Endodermal cell (in vitro differentiated cells): ENCODE results near the gene GPSM1. TPM values are rescaled to one million over a fixed set of nuclear protein-coding genes. Genes with fewer than 3 reads are reported as not detected.

ENCODE experiments used
- DNase-seq: peaks from one replicate; pipeline ENCODE4 v3.0.0-alpha.2; 2017
- H3K27ac ChIP-seq: 2 replicates; pipeline ENCODE4 v1.5.1; 2013; ENCODE audit warnings: mild to moderate bottlenecking, low read depth, low read length, moderate library complexity
- H3K27me3 ChIP-seq: 2 replicates; pipeline ENCODE4 v1.6.1; 2013; ENCODE audit warnings: mild to moderate bottlenecking, low read length, moderate library complexity; ENCODE audit not compliant: insufficient read depth, control insufficient read depth, poor library complexity, severe bottlenecking
- H3K36me3 ChIP-seq: 2 replicates; pipeline ENCODE4 v1.7.0; 2013; ENCODE audit warnings: mild to moderate bottlenecking, low read length, moderate library complexity; ENCODE audit not compliant: control insufficient read depth, insufficient read depth
- H3K4me1 ChIP-seq: one replicate; pipeline ENCODE4 v1.7.0; 2013; ENCODE audit warnings: low read length; ENCODE audit not compliant: control insufficient read depth, insufficient read depth
- H3K4me3 ChIP-seq: 2 replicates; pipeline ENCODE4 v1.5.1; 2013; ENCODE audit warnings: mild to moderate bottlenecking, low read length, moderate library complexity
- H3K9ac ChIP-seq: 2 replicates; pipeline ENCODE4 v1.6.1; 2013; ENCODE audit warnings: mild to moderate bottlenecking, low read length, moderate library complexity; ENCODE audit not compliant: poor library complexity, severe bottlenecking; ENCODE audit errors: extremely low read depth
- H3K9me3 ChIP-seq: 2 replicates; pipeline ENCODE4 v1.6.1; 2013; ENCODE audit warnings: mild to moderate bottlenecking, low read length, moderate library complexity; ENCODE audit not compliant: control insufficient read depth
- H3K27ac Mint-ChIP-seq: 2 replicates; pipeline ENCODE4 v1.8.0; 2020; ENCODE audit warnings: mixed read lengths
- H3K27me3 Mint-ChIP-seq: 2 replicates; pipeline ENCODE4 v1.8.0; 2021; ENCODE audit warnings: mild to moderate bottlenecking, mixed read lengths; ENCODE audit not compliant: insufficient read depth
- H3K36me3 Mint-ChIP-seq: 2 replicates; pipeline ENCODE4 v1.8.0; 2020; ENCODE audit warnings: low read depth, mixed read lengths
- H3K4me1 Mint-ChIP-seq: 2 replicates; pipeline ENCODE4 v1.8.0; 2020; ENCODE audit warnings: mixed read lengths
- H3K4me3 Mint-ChIP-seq: 2 replicates; pipeline ENCODE4 v1.8.0; 2020; ENCODE audit warnings: mild to moderate bottlenecking, moderate library complexity, mixed read lengths
- H3K9me3 Mint-ChIP-seq: 2 replicates; pipeline ENCODE4 v1.8.0; 2020; ENCODE audit warnings: mild to moderate bottlenecking, mixed read lengths
- WGBS, 2 experiments: methylation state at CpG; one replicate each; pipeline versions ENCODE4 v1.1.5 to v1.1.7; 2013; ENCODE audit warnings: missing lambda C conversion rate in 2 of 2, mixed read lengths in 1 of 2; ENCODE audit not compliant: insufficient coverage in 1 of 2, insufficient read length in 1 of 2; 5-methylcytosine and 5-hydroxymethylcytosine counted together
- total RNA-seq, 2 donors: library from RNA; stranded (reverse); fragmentation: NEBNext Ultra II Directional in 1 of 2; extraction: Animal tissue kit (Norgen Biotek cat#: 25700) in 1 of 2; gene quantifications; 2 replicates in 1 of 2; 3 replicates in 1 of 2; pipeline ENCODE4 v1.2.1, GENCODE V29; 2021
- TF ChIP-seq, protein P1 (sequence below): fragments of 200-600 bp; sonication (generic); conservative IDR thresholded peaks from 2 replicates; pipeline ENCODE4 v1.5.0; 2021; ENCODE audit warnings: antibody characterized with exemption, mild to moderate bottlenecking

Gene GPSM1
- total RNA-seq, 2 donors from 2014 or later = 37.2 to 38.6 TPM

DNA sequence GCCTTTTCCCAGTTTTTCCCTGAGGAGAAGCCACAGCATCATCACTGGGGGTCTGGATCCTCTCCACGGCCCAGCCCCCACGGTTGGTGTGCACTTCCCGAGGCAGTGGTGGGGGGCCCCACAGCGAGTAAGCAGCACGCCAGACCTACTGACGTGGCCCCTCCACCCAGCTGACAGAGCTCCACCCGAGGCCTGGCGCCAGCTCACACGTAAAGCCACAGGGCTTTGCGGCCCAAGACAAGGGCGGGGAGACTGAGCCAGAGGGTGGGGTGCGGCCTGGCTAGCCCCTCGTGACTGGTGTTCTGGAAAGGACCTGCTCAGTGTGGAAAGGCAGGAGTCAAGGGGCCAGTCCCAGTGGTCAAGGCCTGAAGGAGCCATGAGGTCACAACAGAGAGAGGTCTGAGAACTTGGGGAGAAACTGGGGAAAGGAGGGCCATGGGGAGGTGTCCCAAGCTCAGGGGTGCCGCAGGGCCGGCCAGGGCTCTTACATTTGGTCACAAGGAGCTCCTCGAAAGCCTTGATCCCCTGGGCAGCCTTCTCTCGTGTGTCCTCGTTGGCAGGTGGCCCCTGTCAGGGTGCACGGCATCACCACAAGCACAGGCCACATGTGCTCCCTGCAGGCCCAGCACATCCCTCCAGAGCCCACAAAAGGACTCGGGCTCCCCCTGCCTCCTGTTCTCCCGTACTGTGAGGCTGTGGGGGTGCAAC is 67.1 kb downstream of the GPSM1 start:
- Histone ChIP-seq H3K9ac (no peak overlapping the region), H3K27me3 (no peaks in the 10 kb centered on the region), H3K4me3 (no peak overlapping the region), H3K9me3 (no peaks in the 10 kb centered on the region), H3K36me3 (peaks cover 85% of the 10 kb centered on the region), H3K27ac (no peak overlapping the region), H3K4me1 (peaks cover 6% of the 10 kb centered on the region)
- H3K9me3 Mint-ChIP-seq = no peaks in the 10 kb centered on the region
- TF ChIP-seq, protein P1, sequence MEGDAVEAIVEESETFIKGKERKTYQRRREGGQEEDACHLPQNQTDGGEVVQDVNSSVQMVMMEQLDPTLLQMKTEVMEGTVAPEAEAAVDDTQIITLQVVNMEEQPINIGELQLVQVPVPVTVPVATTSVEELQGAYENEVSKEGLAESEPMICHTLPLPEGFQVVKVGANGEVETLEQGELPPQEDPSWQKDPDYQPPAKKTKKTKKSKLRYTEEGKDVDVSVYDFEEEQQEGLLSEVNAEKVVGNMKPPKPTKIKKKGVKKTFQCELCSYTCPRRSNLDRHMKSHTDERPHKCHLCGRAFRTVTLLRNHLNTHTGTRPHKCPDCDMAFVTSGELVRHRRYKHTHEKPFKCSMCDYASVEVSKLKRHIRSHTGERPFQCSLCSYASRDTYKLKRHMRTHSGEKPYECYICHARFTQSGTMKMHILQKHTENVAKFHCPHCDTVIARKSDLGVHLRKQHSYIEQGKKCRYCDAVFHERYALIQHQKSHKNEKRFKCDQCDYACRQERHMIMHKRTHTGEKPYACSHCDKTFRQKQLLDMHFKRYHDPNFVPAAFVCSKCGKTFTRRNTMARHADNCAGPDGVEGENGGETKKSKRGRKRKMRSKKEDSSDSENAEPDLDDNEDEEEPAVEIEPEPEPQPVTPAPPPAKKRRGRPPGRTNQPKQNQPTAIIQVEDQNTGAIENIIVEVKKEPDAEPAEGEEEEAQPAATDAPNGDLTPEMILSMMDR = no peak
- no peak overlapping the region for H3K4me3 Mint-ChIP-seq
- 95 to 98% methylated on average over 13 to 21 of the region's 21 CpGs for WGBS, 2 experiments
- no peaks in the 10 kb centered on the region for H3K27me3 Mint-ChIP-seq
- no peak overlapping the region for H3K27ac Mint-ChIP-seq
- DNase-seq = no peak
- peaks cover 52% of the 10 kb centered on the region for H3K36me3 Mint-ChIP-seq
- H3K4me1 Mint-ChIP-seq = peaks cover 7% of the 10 kb centered on the region

DNA sequence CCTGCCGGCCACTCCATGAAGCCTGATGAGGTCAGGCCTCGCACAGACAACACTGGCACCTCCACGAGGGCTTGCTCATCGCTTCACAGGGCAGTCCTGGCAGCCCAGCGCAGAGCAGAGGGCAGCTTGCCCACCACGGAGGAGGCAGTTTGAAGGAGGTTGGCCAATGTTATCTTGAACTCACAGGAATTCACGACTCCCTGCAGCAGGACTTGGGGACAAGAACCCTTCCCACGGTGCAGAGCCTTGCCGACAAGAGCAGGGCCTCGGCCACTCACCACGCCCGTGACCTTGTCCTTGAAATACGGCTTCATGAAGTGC is 67.6 kb downstream of the GPSM1 start:
- no peak overlapping the region for H3K4me3 ChIP-seq
- no peak overlapping the region for H3K9ac ChIP-seq
- DNase-seq = no peak
- Mint-ChIP-seq H3K27ac (no peak overlapping the region), H3K4me1 (peaks cover 7% of the 10 kb centered on the region), H3K4me3 (no peak overlapping the region), H3K27me3 (no peaks in the 10 kb centered on the region), H3K36me3 (peaks cover 47% of the 10 kb centered on the region), H3K9me3 (no peaks in the 10 kb centered on the region)
- H3K4me1 ChIP-seq = peaks cover 6% of the 10 kb centered on the region
- peaks cover 80% of the 10 kb centered on the region for H3K36me3 ChIP-seq
- WGBS, 2 experiments = 95 to 96% methylated on average over 12 to 13 of the region's 13 CpGs
- no peaks in the 10 kb centered on the region for H3K27me3 ChIP-seq
- TF ChIP-seq, protein P1 = no peak
- no peaks in the 10 kb centered on the region for H3K9me3 ChIP-seq
- no peak overlapping the region for H3K27ac ChIP-seq

DNA sequence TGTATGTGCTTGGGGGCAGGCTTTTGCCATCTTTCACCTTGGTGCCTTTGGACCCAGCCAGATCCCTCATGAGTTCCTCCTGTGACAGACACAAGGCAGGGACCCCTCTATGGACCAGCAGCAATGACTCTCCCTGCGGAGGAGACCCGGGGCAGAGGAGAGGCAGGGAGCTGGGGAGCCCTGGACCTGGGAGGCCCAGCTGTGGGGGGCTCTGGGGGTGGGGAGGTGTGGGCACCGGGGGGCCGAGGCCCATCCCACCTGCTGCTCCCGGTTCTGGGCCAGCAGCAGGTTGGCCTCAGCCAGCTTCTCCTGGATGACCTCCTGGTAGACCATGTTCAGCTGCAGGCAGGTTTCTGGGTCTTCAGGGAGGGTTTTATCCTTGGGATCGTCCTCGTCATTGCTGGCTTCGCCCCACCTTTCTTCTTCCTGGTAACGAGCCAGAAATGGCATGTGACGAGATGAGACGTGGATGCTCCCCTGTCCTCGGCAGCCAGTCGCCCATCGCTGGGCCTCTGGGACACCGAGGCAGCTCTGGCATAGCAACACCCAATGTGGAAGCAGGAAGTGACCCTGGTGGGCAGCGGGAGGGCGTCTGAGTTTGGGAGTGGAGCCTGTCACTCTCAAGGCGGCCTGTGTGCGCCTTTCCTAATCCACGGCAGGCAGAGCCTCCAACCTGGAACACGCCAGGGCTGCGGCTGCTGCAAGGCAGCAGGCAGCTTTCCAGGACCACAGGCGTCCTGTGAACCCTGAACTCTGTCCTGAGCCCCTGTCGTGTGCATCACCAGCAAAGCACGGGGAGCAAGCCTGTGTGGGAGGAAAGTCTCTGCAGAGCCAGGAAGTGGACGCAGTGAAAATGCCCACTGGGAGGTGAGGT is 68.2 kb downstream of the GPSM1 start:
- Histone ChIP-seq H3K27ac (no peak overlapping the region), H3K9me3 (no peaks in the 10 kb centered on the region), H3K4me1 (peaks cover 6% of the 10 kb centered on the region), H3K27me3 (no peaks in the 10 kb centered on the region), H3K36me3 (peaks cover 75% of the 10 kb centered on the region), H3K4me3 (no peak overlapping the region), H3K9ac (no peak overlapping the region)
- no peaks in the 10 kb centered on the region for H3K9me3 Mint-ChIP-seq
- no peak for DNase-seq
- TF ChIP-seq, protein P1 = no peak
- H3K36me3 Mint-ChIP-seq = peaks cover 44% of the 10 kb centered on the region
- peaks cover 7% of the 10 kb centered on the region for H3K4me1 Mint-ChIP-seq
- 92 to 97% methylated on average over 13 to 26 of the region's 26 CpGs for WGBS, 2 experiments
- H3K4me3 Mint-ChIP-seq = no peak overlapping the region
- H3K27me3 Mint-ChIP-seq = no peaks in the 10 kb centered on the region
- H3K27ac Mint-ChIP-seq = no peak overlapping the region
